Motor neuron (in vitro differentiated cells): ENCODE data around the gene EPHA4. TPM values are rescaled to one million over a fixed set of nuclear protein-coding genes. Genes with fewer than 3 reads are reported as not detected.

ENCODE experiments used
- ATAC-seq, 8 experiments: fragments of 200-7000 bp; cut with Tn5 transposase; replicated peaks in 6 of 8; 2 replicates each; pipeline ENCODE4 v1.8.0; 2021; ENCODE audit warnings: mild to moderate bottlenecking in 8 of 8, moderate library complexity in 8 of 8
- H3K27ac ChIP-seq, 2 donors: fragments of 250-450 bp; sonication (Bioruptor Pico); 2 replicates each; pipeline ENCODE4 v1.9.0; 2021; ENCODE audit warnings: antibody characterized with exemption in 2 of 2, mild to moderate bottlenecking in 2 of 2, moderate library complexity in 1 of 2
- H3K4me1 ChIP-seq, 2 donors: fragments of 250-450 bp; sonication (Bioruptor Pico); replicated peaks in 1 of 2; 2 replicates each; pipeline ENCODE4 v1.6.1; 2021; ENCODE audit warnings: antibody characterized with exemption in 2 of 2, mild to moderate bottlenecking in 2 of 2, moderate library complexity in 1 of 2
- H3K4me3 ChIP-seq, 5 donors: fragments of 250-450 bp; sonication (Bioruptor Pico); 2 replicates each; pipeline ENCODE4 v1.9.0; 2021; ENCODE audit warnings: antibody characterized with exemption in 5 of 5, mild to moderate bottlenecking in 5 of 5, moderate library complexity in 4 of 5
- WGBS, 10 experiments: fragments of 450-650 bp; shearing (Covaris generic); methylation state at CpG; one replicate each; pipeline ENCODE4 v1.0.0; 2022; 5-methylcytosine and 5-hydroxymethylcytosine counted together
- in situ Hi-C, 9 experiments: fragments of 400-800 bp; cut with MboI; loops; one replicate each; pipeline ENCODE4 v1.15.0; 2021; ENCODE audit warnings: low sequenced_read_pairs in 9 of 9, low pct_unique_long_range_greater_than_20kb in 2 of 9; ENCODE audit not compliant: unreplicated experiment in 9 of 9
- total RNA-seq, 8 experiments: library from RNA; unstranded; fragments of 300-600 nt; gene quantifications; 2 replicates each; pipeline versions ENCODE4 v1.2.3 to v1.2.4, GENCODE V29; 2022

Gene EPHA4
- total RNA-seq, 8 experiments from 2014 or later: 14.0 to 39.8 (median 18.8) TPM

DNA sequence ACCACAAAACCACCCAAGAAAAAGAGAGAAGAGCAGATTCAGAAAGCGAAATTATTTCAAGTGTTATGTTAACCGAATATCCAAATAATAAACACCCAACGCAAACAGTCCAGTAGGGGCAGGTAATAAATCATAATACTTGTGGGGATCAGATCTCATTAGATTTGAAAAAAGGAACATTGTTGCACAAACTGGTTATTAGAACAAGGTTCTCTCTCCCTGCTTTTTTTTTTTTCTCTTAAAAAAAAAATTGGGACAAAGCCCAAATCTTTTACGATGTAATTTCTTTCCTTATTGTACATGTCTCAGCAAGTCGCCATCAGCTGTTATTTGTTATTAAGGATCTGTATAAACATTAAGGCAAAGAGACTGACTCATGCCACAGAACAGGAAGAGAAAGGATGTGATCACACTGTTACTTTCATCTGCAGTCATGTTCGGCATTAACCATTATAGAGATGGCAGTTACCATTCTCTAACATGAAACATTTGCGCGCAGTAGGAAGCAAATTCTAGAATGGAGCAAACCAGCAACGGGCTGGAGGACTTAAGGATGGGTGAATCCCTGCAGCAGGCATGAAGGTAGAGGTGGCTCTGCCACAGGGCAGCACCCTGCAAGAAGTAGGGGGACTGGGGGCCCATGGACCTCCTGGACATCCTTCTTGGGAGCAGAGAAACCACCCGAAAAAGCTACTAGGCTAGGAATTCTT, 42.0 kb downstream of the EPHA4 start:
- in situ Hi-C loops: no loop called here
- Histone ChIP-seq H3K4me1 (peaks cover 15 to 23% of the 10 kb centered on the region in 2 donors), H3K4me3 (no peak overlapping the region), H3K27ac (no peak overlapping the region)
- WGBS, 10 experiments: 12 to 96% (median 91%) methylated on average over 4 to 9 of the region's 10 CpGs
- peak in 6 of 8 experiments; percentile 18 to 67 (median 46) for ATAC-seq

DNA sequence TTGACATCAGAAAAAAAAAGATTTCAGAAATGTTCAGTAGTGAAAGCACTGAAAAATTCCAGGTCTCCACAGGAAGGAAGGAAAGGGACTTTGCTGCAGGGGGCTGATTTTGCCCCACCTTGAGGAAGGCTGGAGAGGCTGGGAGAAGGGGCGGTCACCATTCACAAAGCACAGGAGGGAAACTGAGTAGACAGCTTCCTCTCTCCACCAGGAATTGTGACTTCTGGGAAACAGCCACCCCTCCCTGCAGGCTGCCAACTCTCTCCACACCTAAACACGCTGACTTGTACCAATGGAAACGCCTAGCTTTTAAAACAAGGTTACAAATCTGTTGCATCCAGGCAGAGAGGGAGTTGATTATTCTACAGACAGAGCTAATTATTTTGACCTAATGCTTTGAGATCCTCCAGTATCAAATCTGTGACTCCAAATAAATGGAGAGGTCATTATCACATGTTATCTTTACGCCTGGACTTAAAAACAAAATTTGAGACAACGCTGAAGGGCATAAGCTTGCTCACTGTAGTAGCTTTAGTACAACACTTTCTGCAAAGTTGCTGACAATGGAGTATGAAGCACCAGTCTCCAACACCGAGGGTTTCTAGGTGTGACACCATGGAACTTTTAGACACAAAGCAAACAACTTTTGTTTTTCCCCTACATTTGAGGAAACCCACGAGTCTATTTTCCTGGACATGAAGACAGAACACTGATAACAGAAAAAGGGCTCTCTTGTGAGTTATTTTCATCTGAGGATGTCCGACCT, 42.7 kb downstream of the EPHA4 start:
- peaks cover 15 to 31% of the 10 kb centered on the region in 2 donors for H3K4me1 ChIP-seq
- no peak for ATAC-seq
- no peak overlapping the region for H3K4me3 ChIP-seq
- in situ Hi-C loops: no loop called here
- WGBS, 10 experiments: 62 to 100% (median 89%) methylated on average over 1 to 8 of the region's 8 CpGs
- no peak overlapping the region for H3K27ac ChIP-seq

DNA sequence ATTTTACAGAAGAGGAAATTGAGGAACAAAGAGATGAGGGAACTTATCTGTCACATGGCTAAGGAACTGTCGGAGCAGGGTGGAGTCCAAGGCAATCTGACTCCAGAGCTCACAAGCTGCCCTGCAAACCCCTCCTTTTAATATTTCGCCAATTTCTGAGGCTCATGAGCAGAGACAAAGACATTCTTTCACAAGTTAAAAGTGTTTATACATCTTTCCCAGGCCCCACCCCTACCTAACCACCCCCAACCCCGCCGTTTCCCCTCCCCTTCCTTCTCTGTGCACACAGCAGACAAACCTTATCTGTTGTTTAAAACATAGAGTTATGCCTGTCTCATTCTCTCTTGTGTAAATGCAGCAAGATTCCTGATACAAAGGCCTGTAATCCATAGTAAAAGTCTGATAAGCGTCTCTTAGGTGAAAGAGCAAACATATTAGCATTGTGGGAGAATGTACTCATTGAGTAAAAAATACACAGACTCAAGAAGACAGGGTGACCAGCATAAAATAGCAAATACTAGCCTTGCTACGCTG, 44.3 kb downstream of the EPHA4 start:
- Histone ChIP-seq H3K27ac (no peak overlapping the region), H3K4me3 (no peak overlapping the region), H3K4me1 (peaks cover 10 to 26% of the 10 kb centered on the region in 2 donors)
- in situ Hi-C loops: no loop called here
- ATAC-seq: peak in 6 of 8 experiments; percentile 16 to 80 (median 35)
- WGBS, 10 experiments: 50 to 100% (median 75%) methylated on average over 1 to 3 of the region's 6 CpGs; no CpG with 5 or more reads in 3 of the 10 experiments

DNA sequence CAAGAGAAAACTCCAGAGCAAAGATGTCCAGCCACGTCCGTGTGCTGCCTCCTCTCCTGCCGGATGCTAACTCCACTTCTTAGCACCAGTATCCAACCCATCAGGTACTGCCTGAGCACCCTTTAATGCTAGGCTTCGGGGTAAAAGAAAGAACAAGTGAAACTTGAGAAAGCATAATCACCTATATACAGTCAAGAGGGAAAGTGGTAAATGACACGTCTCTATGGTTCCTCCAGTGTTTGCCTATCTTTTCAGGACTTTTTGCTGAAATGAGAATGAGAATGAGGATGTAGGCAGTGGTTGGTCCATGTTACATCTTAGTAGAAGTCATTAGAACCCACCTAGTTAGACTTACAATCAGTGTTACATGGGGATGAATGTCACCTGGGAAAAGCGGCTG, 47.9 kb downstream of the EPHA4 start:
- in situ Hi-C loops: no loop called here
- Histone ChIP-seq H3K4me1 (peaks cover 5 to 26% of the 10 kb centered on the region in 2 donors), H3K4me3 (no peak overlapping the region), H3K27ac (no peak overlapping the region)
- WGBS, 10 experiments: 81 to 100% (median 96%) methylated on average over 1 to 6 of the region's 6 CpGs; no CpG with 5 or more reads in 1 of the 10 experiments
- no peak for ATAC-seq

DNA sequence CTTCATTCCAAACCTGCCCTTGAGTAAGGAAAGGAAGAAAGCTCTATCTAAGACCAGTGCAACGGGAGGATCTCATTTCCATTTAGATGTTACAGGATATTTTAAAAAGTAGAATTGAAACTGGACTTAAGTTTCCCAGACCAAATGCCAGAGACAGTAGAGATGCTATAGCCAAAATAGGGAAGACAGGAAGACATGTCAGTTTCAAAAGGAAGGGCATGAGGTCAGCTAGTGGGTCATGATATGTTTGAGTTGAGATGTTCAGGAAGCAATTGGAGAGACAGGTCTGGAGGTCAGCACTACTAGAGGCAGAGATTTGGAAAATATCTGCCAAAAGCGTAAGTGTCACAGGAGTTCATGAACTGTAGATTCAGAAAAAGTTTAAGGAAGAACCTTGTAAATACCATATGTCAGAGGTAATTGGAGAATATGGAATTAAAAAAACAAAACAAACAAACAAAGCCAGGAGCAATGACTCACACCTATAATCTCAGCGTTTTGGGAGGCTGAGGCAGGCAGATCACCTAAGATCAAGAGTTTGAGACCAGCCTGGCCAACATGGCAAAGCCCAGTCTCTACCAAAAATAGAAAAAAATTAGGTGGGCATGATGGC, 50.8 kb downstream of the EPHA4 start:
- Histone ChIP-seq H3K4me1 (peaks cover 0 to 14% of the 10 kb centered on the region in 2 donors), H3K27ac (no peak overlapping the region), H3K4me3 (no peak overlapping the region)
- no peak for ATAC-seq
- in situ Hi-C loops: no loop called here
- WGBS, 10 experiments: 69 to 100% (median 94%) methylated on average over 1 to 3 of the region's 3 CpGs; no CpG with 5 or more reads in 2 of the 10 experiments

DNA sequence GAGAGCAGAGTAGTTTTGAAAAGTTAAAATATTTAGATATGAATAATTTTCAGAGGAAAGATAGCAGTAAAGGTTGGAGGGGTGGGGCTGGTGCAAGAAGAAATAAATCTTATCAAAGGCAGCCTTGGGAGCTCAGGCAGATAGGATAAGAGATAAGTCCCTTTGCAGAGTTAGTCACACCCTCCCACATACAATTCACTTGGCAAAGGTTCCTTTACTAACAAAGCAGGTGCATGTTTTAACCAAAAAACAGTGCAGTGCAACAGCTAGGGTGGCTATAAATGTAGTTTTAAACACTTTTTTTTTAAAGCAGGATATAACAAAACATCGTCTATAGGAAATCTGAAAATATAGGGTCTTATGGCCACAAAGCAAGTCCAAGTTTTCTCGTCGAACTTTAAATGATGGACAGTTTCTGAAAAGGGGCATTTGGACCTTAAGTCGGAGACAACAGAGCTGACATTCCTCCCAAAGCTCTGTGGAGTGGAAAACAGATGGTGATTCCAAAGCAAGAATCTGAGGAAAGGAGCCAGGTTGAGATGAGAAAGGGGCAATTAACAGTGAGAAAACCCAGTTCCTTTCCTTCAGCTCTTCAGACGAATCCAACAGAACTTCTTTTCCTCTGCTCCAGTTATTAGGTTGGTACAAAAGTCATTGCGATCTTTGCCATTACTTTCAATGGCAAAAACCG, 53.0 kb downstream of the EPHA4 start:
- ATAC-seq: no peak
- WGBS, 10 experiments: 76 to 93% (median 81%) methylated on average over 3 to 7 of the region's 7 CpGs; no CpG with 5 or more reads in 1 of the 10 experiments
- Histone ChIP-seq H3K4me1 (no peaks in the 10 kb centered on the region), H3K4me3 (no peak overlapping the region), H3K27ac (no peak overlapping the region)
- in situ Hi-C loops: no loop called here

DNA sequence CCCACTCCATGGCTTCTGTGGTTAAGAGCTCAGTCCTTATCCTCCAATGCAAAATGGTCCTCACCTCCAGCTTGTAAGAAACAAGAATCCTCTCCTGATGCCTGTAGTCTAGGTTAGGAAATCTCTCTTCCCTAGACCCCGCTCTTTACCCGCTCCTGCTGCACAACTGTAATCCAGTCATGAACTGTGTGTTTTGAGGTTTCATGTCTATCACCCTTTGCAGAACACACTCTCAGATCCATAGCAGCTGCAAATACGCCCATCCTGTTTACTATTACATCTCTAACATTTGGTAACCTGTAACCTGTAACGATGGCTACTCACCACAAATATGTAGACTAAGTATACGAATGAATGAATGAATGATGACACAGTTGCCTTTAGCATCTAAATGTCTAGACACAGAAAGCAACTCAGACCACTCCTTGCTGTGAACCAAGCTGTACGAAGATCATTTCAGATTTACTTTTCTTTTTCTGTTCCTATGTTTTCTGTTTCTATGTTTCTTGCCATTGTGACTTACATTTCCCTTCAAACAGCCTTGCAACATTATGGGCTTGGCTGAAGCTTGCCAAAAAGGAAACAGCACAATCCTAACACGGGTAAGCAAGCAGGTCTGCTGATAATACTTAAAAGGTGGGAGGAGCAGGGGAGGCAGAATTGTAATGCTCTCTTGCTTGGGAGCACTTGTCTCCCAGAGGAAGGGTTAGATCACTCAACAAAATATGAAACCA, 53.7 kb downstream of the EPHA4 start:
- peak in 1 of 8 experiments; percentile 54 for ATAC-seq
- H3K4me3 ChIP-seq: no peak overlapping the region
- H3K4me1 ChIP-seq: peaks cover 0 to 3% of the 10 kb centered on the region in 2 donors
- in situ Hi-C loops: no loop called here
- 51 to 100% (median 89%) methylated on average over 1 to 7 of the region's 7 CpGs for WGBS, 10 experiments
- H3K27ac ChIP-seq: no peak overlapping the region

DNA sequence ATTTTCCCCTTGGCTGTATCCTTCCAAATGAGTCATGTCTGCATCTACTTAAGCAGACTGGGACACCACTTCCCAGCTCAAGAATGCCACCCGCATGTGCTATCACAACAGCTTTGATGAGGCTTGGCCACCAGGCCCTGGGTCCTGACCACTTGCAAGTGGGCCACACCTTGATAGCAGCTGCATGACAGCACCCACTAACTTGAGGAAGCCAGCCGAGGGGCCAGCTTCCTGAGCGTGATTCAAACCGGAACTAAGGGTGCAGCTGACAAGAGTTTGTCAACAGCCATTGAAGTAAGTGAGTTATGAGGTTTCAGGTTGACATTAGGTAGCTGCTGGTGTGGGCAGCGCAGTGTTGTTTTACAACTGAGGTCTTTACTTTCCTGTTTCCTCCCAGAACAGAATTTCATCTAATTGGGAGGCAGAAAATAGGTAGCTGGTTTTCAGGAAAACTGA, 54.4 kb downstream of the EPHA4 start:
- in situ Hi-C loops: no loop called here
- peaks cover 4 to 7% of the 10 kb centered on the region in 2 donors for H3K4me1 ChIP-seq
- H3K27ac ChIP-seq: no peak overlapping the region
- H3K4me3 ChIP-seq: no peak overlapping the region
- ATAC-seq: peak in 3 of 8 experiments; percentile 72 to 96 (median 93)
- WGBS, 10 experiments: 44 to 100% (median 92%) methylated on average over 1 to 5 of the region's 5 CpGs; no CpG with 5 or more reads in 2 of the 10 experiments

DNA sequence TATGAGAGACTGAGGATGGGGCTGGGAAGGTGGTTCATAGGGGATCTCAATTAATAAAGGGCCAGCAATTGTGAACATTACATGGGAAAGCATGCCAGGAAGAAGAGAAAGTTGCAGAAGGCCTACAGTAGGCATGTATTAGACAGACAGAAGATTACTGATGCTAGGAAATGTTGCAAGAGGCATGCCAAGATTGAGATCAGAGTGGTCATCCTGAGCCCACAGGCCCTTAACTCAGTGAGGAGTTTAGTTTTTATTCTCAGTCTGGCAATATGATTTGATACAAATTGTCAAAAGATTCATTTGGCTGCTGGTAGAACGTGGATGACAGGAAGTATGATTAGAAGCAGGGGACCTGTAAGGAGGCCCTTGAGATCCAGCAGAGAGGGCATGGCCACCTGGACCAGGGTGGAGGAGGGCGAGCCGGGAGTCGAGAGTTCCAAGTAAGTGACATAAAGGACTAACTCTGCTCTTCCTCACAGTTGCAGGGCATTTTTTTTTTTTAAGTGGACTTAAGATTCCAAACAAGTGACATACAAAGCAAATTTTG, 54.9 kb downstream of the EPHA4 start:
- WGBS, 10 experiments: 0 to 98% (median 50%) methylated on average over 2 to 4 of the region's 4 CpGs; no CpG with 5 or more reads in 5 of the 10 experiments
- ATAC-seq: peak in 1 of 8 experiments; percentile 7
- Histone ChIP-seq H3K4me3 (no peak overlapping the region), H3K27ac (no peak overlapping the region), H3K4me1 (peaks cover 4 to 7% of the 10 kb centered on the region in 2 donors)
- in situ Hi-C loops: no loop called here

DNA sequence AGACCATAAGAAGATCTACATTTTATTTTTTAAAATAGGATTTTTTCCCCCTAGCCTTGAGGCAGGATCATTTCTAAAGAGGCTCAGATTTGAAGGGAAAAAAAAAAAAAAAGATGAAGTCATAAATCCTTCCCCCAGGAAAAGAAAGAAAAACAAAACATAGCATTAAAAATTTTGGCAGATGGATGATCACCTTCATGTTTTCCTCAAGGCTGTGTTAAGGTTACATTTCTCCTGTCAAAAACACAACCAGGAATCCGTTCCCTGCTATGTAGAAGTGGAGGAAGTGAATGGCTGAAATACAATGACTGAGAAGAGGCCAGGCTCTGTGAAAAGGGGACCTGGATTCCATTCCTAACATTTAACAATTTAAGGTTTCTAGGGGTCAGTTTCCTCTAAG, 56.2 kb downstream of the EPHA4 start:
- Histone ChIP-seq H3K4me1 (peaks cover 4 to 7% of the 10 kb centered on the region in 2 donors), H3K27ac (no peak overlapping the region), H3K4me3 (no peak overlapping the region)
- WGBS, 10 experiments: 60 to 100% (median 100%) methylated on average over 1 of the region's 1 CpG; no CpG with 5 or more reads in 2 of the 10 experiments
- ATAC-seq: no peak
- in situ Hi-C loops: no loop called here

DNA sequence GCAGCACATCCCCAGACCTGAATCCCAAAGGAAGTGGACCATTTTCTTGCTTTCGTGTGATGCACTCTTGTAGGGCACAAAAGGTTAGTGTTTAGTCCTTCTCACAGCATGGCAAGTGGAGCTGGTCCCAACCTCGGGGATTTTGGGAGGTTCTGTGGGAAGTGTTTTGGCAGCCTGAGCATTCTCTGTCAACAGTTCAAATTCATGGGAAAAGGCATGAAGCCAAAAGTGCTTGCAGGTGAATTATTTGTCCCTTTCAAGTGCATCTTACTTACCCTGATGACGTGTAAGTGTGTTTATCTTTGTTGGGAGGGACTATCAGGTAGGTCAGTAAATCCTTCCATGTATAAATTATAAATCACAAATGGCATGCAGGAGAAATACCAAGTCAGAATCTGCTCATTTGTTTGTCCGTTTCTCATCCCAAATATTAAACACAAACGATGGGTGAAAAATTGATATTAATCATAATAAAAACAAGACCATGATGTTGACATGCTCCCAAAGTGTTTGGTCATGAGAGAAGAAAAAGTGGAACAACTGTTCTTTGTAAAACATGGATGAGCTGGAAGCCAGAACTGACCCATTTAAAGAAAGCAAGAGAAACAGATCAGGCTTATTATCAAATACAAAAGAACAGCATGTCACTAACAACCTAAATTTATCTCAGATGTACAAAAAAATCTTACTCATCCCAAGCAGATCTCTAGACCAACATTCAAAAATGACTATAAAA, 57.6 kb downstream of the EPHA4 start:
- H3K4me1 ChIP-seq: peaks cover 4 to 7% of the 10 kb centered on the region in 2 donors
- in situ Hi-C loops: no loop called here
- WGBS, 10 experiments: 43 to 93% (median 77%) methylated on average over 2 to 5 of the region's 5 CpGs
- no peak overlapping the region for H3K27ac ChIP-seq
- H3K4me3 ChIP-seq: no peak overlapping the region
- ATAC-seq: no peak
